GM18505 (cell line): ENCODE measurements around the gene MS4A18.

Source experiments
- ATAC-seq: cut with Tn5 transposase; IDR thresholded peaks from one replicate; pipeline ENCODE4 v1.9.1; 2021; ENCODE audit not compliant: unreplicated experiment
- POLR2A ChIP-seq: IDR thresholded peaks from 4 replicates; pipeline ENCODE4 v1.6.1; 2011; ENCODE audit warnings: borderline replicate concordance; ENCODE audit not compliant: insufficient read depth, insufficient read length; ENCODE audit errors: extremely low read depth

The MS4A18 gene

GRCh38 chr11:60792521-60792920 is 68.0 kb downstream of the MS4A18 start:
- no peak for TF ChIP-seq POLR2A
- no peak for ATAC-seq
